Right renal pelvis (tissue), 4 donors: ENCODE measurements around the gene FREY1. TPM values are rescaled to one million over a fixed set of nuclear protein-coding genes. Genes with fewer than 3 reads are reported as not detected.
A peak's percentile ranks its signal among the peaks of the same experiment; 100 is the strongest.

Source experiments
- DNase-seq, 4 donors: peaks; one replicate each; pipeline ENCODE4 v3.0.0-alpha.2; 2013; ENCODE audit warnings: low read depth in 4 of 4, low spot score in 3 of 4, missing footprints in 1 of 4
- polyA plus RNA-seq, 4 donors: library from polyadenylated mRNA; unstranded; fragments of 120-200 nt; gene quantifications; one replicate each; pipeline ENCODE4 v1.2.1, GENCODE V29; 2013; ENCODE audit not compliant: insufficient read length in 4 of 4

The FREY1 gene
- polyA plus RNA-seq, 4 donors, result 0.45 to 0.55 (median 0.55) TPM; not detected in 1

- no peak for DNase-seq
Measured at GRCh38 chr11:45897556-45897955, 9.5 kb downstream of the FREY1 start.

GRCh38 chr11:45896422-45896984 lies 10.6 kb downstream of the FREY1 start:
- DNase-seq, result peak in 1 of 4 donors; percentile 65

GRCh38 chr11:45895553-45896259 lies 11.4 kb downstream of the FREY1 start:
- no peak for DNase-seq

- no peak for DNase-seq
Measured at GRCh38 chr11:45894555-45895247, 12.4 kb downstream of the FREY1 start.

- no peak for DNase-seq
Measured at GRCh38 chr11:45892856-45893255, 14.2 kb downstream of the FREY1 start.

GRCh38 chr11:45890886-45891550 lies 16.1 kb downstream of the FREY1 start:
- DNase-seq, result no peak

GRCh38 chr11:45889966-45890365 lies 17.1 kb downstream of the FREY1 start:
- DNase-seq, result no peak

- no peak for DNase-seq
Measured at GRCh38 chr11:45889555-45889954, 17.5 kb downstream of the FREY1 start.

GRCh38 chr11:45887587-45887986 lies 19.5 kb downstream of the FREY1 start:
- no peak for DNase-seq

- no peak for DNase-seq
Measured at GRCh38 chr11:45886816-45887520, 20.1 kb downstream of the FREY1 start.

GRCh38 chr11:45885921-45886721 lies 20.9 kb downstream of the FREY1 start:
- no peak for DNase-seq

- DNase-seq, result peak in 3 of 4 donors; percentile 25 to 42 (median 32)
Measured at GRCh38 chr11:45885274-45885920, 21.7 kb downstream of the FREY1 start, which contains the start of gene MAPK8IP1. MAPK8IP1 (plus strand) TSS chr11:45885651; CDS start chr11:45885821, 170 bp downstream.

- DNase-seq, result no peak
Measured at GRCh38 chr11:45884596-45885185, 22.4 kb downstream of the FREY1 start.

GRCh38 chr11:45881708-45882368 lies 25.2 kb downstream of the FREY1 start:
- DNase-seq, result no peak

GRCh38 chr11:45880772-45881570 lies 26.1 kb downstream of the FREY1 start:
- DNase-seq, result no peak

- DNase-seq, result no peak
Measured at GRCh38 chr11:45879803-45880686, 27.0 kb downstream of the FREY1 start.
